ENCODE data around the gene PTPRN2.

Gene PTPRN2

DNA sequence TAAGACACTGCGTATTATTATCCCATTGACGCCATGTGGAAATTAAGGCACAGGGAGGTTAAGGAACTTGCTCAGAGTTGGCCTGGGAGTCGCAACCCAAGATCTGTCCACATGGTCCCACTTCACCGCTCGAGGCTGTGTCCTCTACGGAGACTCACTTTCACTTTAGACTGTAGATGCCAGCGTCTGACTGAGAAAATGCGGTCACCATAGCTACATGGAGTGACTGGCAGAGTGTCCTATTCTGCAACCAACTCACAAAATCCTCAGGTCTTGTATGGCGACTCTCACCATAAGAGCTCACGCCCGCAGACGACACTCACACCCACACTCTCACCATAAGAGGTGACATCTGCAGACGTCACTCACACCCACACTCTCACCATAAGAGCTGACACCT, 257.9 kb downstream of the PTPRN2 start:
- no peak for DNase-seq

DNA sequence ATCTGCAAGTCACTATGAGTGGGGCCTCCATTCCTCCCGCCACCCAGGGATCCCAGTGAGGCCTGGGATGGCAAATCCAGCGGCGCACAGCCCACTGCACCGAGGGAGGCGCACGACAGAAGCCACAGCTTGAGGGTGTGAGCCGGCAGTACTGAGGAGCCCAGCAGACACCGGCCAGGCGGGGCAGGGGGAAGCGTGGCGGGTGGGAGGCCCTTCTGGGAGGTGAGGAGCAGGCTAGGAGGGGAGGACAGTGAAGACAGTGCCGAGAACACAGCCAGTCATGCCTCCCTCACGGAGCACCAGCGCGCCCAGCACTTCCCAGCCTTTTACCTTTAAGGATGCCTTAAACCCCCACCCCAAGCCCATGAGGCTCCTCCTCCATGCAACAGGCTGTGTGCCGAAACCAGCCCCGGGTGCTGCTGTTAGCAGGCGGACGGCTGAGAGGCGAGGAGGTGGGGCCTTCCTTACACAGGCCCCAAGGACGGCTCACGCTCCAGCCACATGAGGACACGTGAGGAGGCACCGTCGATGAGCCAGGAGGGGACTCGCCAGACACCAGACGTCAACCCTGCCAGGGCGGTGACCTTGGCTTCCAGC, 258.5 kb downstream of the PTPRN2 start:
- DNase-seq = no peak

DNA sequence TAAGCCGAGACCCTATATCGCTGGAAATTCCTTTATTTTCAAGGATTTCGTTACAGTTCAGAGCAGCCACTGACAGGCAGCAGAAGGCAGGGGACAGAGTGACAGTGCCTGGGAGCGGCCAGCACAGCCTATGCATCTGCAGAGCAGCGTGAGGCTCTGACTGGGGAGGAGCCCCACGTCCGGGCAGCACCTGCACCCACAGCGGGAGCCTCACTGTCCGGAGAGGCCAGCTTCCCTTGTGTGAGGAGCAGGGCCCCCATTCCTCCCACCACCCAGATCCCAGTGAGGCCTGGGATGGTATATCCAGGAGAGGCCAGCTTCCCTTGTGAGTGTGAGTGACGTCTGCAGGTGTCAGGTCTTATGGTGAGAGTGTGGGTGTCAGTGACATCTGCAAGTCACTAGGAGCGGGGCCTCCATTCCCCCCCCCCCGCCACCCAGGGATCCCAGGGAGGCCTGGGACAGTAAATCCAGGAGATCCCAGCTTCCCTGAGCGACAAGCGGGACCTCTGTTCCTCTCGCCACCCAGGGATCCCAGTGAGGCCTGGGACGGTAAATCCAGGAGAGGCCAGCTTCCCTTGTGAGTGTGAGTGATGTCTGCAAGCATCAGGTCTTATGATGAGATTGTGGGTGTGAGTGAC, 259.1 kb downstream of the PTPRN2 start:
- no peak for DNase-seq

DNA sequence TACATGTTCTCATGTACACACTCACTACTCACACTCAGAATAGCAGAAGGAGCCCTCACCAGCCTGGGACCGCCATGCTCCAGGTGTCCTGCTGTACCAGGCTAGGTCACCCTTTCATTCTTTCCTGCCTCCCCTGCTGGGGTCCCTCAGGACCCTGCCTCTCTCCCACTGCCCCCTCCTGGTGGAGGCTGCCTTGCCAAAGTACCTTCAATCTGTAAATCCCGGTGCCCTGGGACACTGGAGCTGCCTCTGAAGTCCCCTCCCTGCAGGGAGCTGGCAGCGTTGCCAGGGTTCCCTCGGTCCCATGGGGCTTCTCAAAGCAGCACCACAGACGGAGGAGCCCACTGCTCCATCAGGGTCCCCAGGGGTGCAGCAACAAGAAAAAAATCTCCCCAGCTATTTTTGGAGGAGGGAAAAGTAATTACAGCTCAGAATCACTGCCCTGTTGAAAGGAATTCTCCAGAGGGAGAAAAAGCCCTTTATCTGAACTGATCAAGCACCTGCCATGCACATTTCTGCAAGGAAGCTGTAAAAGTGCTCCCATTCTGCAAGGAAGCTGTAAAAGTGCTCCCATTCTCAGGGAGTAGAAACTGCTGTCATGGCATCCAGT, 259.9 kb downstream of the PTPRN2 start:
- DNase-seq = no peak

DNA sequence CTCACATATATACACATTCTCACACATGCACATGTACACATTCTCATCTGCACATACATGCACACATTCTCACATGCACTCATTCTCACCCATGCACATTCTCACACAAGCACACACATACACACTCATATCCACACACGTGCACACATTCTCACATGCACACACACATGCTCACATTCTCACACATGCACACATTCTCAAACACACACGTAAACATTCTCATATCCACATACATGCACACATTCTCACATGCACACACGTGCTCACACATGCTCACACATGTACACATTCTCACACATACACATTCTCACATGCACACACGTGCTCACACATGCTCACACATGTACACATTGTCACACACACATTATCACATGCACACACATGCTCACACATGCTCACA, 260.6 kb downstream of the PTPRN2 start:
- DNase-seq = no peak

DNA sequence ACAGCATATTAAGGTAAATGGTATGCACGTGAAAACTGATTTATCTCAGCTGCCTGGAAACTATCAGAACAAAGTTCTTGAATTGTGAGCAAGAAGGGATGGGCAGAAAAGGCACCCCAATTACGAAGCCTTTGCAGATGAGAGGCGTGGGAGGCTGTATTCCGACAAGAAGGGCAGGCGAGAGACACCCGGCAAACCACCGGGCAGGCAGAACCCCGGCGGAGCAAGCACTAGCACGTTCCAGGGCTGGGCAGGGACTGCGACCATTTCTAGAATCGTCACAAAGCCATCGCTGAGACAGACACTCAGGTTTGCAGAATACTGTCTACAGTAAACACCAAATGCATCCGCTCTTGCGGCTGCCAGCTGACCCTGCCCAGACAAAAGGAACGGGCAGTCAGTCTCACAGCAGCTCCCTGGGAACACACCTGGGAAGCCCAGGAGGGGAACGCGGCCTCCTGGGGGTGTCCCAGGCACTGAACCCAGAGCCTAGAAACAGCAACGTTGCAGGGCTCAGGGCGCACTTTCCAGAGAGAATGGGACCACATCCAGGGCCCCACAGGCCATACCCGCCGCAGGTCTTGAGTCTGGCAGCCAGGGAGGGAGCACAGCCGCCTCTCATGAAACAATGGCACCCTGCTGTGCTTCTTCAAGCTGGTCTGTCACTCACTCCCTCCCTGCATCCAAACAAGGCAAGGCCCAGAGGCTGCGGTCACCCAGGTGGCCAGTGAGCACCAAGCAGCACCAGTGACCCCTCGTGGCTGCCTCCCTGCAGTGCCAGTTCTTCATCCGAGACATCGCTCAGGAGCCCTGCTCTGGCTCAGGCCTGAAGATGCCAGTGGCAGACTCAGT, 261.9 kb downstream of the PTPRN2 start:
- no peak for DNase-seq

DNA sequence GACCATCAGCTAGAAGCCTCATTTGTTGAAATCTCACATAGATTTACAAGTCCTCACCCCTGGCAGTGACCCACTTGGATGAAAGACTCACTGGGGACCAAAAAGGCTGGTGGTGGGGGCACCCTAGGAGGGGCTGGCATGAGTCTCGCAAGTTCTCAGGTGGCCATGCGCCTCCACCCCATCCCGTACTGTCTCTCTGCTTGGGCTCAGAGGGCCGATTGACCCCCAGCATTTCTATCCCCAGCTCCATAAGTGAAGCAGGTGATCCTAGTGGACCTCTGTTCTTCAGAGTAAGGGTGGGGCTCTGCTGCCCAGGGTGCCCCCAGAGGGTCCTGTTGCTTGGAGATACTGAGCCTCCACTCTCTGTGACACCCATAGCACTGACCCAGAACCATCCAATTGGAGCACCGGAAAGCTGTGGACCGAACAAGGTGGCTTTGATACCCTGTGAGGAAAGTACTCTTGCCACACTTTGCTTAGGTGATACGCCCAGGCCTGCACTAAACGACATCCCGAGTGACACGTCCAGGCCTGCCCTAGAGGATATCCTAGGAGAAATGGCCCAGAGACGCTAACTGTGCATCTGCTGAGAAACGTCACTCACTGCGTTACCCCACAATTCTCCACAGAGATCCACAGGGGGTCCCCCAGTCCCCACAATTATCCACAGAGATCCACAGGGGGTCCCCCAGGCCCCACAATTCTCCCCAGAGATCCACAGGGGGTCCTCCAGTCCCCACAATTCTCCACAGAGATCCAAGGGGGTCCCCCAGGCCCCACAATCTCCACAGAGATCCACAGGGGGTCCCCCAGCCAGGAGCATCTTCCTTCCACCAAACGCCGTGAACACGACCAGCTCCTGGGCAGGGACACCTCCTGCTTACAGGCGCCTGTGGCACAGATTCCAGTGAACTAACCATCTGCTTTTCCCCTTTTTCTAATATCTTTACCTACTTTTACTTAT, 262.9 kb downstream of the PTPRN2 start:
- no peak for DNase-seq

DNA sequence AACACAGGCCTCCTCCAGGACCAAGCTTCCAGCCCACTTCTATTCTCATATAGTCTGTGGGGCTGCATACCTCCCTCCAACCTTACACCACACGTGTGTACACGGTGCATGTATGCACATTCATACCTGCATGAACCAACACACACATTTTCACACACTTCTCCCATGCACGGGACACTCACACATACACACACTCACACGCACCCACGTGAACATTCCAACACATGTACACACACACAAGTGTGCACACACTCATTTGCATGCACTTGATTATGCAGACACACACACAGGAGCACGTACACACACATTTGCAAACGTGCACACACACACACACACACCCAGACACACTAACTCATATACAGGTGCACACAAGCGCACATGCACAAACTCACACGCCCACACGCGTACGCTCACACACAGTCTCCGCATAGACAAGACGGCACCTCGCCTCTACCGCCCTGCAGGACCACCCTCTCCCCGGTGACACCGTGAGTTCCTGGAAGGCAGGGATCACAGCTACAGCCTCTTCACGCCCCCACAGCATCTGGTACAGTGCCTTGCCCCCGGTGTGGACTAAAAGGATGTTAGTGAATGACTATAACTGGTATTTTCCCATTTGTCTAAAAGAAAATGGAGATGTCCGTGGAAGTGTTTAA, 263.8 kb downstream of the PTPRN2 start:
- no peak for DNase-seq

DNA sequence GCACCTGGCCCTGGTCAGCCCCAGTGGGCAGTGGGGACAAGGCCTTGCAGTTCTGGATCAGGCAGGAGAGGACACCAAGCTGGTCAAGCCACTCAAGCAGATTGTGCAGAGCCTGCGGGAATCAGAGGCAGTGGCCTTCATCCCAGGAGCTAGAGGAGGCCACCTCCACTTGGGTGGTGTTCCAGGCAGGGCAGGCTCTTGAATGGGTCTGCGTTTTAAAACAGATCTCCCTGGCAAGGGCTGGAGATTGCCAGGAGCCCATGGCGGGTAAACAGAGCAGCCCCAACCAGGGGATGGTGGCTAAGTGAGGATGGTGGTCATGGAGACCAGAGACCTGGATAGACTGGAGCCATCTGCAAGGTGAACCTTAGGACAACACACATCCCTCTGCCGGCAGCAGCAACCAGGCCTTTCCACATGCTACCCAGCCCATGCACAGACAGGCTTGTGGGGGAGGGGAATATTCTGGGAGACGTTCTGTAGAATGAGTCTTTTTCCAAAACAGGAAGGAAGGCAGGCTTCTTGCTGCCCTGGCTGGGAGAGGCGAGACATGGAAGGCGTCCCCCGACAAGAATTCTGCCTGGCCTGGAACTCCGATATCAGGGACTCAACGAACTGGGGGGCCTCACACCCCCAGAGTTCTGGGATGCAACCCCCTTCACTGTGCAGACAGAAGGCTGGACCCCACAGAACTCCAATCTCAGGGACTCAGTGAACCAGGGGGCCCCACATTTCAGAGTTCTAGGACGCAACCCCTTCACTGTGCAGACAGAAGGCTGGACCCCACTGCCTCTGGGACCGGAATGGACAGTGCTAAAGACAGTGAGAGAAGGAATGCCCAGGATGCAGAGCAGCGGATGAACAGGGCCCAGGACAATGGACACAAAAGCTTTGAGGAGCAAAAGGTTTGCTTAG, 264.8 kb downstream of the PTPRN2 start:
- no peak for DNase-seq

DNA sequence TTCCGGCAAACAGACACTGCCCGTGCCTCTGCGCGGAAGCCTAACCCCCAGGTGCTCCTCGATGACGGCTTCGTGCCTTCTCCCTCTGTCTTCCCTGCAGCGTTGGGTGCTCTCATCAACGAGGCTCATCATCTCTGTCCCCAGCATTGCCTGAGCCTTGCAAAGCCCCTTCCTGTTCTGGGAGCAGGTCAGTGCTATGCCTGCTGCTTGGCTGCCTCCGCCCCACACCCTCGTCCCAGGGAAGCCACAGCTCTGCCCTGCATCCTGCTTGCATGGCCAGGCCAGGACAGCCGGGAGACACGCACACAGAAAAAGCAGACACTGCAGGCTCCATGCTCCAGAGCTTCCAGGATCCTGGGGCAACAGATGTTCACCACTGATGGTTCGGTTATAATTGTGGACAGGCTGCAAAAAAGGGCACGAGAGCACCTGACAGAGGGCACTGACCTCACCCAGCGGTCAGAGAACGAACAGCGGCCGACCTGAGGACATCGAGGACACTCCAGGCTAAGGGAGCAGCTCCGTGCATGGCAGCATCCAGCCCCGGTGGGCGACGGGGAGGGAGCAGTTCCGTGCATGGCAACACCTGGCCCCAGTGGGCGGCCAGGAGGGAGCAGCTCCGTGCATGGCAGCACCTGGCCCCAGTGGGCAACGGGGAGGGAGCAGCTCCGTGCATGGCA, 265.5 kb downstream of the PTPRN2 start:
- no peak for DNase-seq

DNA sequence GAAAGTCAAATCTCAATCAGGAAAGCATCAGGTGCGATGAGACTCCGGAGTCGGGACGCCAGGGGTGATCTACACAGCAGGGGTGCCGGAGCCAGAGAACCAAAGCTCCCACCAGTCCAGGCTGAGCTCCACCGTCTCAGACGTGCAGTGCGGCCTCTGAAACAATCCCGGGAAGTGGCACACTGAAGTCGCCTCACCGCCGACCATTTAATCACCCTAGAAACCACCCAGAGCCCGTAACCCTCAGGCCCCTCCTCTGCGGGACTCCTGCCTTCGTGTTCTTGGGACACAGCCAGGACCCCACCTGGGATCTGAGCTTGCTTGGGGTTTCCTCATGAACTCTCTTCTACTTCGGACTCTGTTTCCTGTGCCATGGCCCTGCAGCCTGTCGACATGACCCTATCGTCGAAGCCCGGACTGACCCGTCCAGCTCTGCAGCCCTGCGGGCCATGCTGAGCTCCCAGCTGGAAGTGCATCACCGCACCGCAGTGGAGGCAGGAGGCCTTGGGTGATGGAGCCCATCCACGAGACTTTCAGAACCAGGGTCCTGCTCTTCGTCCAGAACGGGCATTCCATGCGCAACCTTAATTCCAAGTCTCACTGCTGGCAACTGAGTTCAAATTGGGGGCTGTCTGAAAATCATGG, 266.4 kb downstream of the PTPRN2 start:
- DNase-seq = no peak

DNA sequence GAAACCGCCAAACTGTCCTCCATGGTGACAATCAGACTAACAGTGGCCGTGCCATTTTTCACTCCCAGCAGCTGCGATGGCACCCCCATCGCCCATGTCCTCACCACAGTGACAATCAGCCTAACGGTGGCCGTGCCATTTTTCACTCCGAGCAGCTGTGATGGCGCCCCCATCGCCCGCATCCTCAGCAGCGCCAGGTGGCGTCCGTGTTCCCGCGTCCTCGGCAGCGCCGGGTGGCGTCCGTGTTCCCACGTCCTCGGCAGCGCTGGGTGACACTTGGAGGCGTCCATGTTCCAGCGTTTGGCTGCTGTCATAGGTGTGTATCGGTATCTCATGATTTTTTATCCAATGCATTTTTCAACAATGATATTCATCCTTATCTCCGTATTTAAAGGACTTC, 267.3 kb downstream of the PTPRN2 start:
- DNase-seq = no peak

DNA sequence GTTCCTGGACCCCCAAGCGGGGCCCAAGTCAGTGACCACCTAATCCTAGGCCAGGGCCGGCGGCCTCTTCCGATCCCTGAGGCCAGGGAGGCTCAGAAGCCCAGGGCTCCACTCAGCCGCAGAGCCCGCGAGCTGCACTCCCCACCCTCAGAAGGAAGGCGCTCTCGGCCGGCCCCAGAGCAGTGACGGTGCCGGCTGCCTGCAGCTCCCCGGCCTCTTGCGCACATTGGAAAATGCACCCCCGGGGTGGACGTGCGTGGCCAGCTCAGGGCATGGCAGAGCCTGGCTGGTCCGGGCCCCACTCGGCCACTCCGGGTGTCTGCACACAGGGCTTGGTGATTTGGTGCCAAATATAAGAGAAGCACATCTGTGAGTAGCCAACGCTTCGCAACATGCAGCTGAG, 269.1 kb downstream of the PTPRN2 start:
- DNase-seq = no peak

DNA sequence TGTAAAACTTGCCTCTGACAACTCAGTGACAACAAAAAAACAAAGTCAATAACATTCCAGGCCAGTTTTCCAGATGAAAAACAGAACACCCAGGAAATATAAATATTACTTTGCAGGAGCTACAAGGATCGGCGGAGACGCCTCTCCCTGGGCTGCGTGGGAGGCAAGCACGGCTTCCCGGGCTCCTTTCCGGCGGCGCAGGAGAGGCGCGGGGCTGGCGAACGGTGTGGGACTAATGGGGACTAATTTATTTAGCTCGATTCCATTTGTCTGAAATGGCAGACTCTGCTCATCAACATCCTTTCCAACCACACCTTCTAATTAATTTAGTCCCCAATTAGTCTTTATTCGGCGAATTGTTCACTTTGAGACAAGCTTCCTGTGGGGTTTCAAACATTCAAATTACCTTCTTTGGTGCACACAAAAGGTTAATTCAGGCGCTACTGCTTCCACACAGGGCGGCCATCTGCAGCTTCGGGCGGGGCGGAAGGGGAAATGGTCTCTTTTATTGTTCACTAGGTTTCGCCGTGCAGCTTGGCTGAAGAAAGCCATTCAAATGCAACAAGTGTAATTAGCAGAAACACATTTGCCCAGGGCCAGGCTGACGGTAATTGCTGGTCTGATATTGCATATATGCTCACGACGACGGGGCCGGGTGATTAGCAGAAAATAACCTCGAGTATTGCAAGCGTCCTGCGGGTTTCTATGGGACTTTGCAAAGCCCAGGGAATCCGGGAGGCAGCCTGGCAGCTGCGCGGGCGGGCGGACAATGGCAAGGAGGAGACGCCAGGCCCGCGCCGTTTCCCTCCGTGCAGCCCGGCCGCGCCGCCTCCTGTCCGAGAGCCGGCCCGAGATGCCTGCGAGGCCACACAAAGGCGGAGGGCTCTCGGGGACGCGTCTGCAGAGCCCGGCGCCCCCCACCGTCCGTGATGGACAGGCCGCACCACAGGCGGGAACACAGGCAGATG, 270.1 kb downstream of the PTPRN2 start:
- DNase-seq = no peak

DNA sequence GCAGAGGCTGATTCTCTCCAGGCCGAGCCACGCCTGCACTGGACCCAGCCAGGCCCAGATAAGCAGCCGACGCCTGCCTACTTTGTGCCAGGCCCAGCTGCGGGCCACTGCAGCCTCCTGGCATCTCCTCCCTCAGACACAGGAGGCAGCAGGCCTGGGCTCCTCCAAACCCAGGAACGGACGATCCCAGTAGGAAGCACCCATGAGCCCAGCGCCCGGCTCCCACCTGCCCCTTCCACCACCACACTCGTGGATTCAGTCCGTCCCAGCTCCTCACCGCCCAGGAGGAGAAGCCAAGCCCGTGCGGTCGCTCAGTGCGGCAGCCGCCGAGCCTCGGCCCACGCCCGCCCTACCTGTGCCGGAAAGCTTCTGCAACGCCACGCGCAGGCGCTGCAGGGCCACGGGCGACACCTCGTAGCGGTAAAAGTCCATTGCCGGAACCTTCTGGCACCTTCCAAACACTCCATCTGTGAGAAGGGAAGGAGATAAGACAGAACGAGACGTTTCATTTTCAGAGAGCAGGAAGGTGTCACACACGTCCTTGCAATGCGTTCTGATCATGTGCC, 271.1 kb downstream of the PTPRN2 start:
- DNase-seq = no peak

DNA sequence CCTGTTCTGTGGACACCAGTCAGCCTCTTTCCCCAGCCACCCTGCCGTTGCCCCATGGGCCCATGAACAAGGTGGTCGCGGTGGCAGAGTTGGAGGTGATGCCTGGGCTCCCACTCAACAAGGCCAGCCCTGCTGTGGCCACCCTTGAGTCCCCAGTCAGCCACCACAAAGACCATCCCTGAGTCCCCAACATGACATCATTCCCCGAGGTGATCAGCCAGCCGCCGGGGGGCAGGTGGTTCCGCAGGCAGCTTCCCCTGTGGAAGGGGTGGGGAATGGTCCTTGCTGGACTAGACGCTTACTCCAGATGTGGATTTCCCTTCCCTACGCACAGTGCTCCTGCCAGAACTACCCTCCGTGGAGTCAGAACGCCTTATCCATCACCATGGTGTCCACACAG, 271.7 kb downstream of the PTPRN2 start:
- no peak for DNase-seq

DNA sequence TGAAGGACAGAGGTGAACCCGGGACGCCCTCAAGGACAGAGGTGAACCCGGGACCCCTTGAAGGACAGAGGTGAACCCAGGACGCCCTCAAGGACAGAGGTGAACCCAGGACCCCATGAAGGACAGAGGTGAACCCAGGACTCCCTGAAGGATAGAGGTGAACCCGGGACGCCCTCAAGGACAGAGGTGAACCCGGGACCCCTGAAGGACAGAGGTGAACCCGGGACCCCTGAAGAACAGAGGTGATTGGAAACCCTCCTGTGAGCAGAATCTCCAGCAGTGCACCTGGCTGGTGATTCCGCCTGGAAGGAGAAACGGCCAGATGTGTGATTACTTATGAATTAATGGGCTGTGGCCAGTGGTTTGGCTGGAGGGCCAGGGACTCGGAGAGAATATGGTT, 272.3 kb downstream of the PTPRN2 start:
- DNase-seq = no peak

DNA sequence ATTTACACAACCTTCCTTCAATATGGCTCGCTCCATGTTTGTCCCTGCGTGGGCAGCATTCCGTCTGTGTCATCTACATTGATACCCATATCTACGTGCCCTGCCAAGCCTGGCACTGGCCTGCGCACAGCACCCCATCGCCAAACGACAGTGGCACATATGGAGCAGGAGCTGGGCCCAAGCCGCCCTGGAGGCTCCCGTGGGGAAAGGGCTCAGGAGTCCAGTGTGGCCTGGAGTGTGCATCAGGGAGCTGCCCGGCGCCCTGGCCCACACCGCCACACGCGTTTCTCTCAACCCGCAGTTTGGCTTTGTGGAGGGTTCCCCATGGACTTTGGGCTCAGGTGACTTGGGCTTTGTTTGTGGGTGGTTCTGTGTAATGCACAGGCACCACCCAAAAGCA, 273.2 kb downstream of the PTPRN2 start:
- no peak for DNase-seq
